Measurements from ENCODE around the gene NGEF.

Gene NGEF

DNA sequence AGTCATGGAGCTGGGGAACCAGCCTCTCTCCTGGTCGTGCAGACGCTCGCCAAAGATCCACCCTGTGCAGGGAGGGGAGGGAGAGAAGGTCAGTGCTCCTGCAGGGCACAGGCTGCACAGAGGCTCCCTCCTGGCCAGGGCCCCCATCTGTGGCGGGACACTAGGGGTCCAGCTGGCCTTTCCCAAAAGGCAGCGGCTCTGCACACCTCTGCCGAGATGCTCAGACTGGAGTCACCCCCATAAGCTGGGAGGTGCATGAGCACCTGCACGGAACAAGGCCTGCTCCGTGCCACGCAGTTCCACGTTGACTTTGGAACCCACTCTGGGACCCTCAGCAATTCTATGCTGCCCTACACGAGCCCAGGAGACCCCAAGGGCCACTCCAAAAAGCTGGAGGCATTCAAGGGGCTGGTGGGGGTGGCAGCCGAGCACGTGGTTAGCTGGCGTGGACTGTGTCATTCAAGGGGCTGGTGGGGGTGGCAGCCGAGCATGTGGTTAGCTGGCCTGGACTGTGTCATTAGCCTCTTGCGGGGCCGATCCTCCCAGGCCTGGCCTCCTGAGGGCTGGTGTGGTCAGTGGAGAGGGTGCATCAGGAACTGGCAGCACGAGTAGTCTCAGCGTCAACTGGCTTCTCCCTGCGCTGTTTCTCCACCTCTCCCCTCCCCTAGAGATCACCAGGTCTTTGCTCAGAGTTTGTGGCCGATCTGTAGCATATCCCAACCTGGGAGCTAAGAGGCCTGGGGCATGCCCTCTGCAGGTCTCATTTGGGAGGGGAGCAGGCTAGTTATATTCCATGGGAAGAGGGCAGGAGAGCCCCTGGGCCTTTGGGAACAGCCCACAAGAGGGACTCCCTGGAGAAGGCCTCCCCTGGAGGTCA, 133.2 kb downstream of the NGEF start:
- TF ChIP-seq POLR2A (IDR thresholded peaks at IDR 0.05; ENCODE audit: low read depth, low read length), result no peak
- DNase-seq (ENCODE audit: insufficient read length, low spot score) (no peak), FAIRE-seq (no peak)

DNA sequence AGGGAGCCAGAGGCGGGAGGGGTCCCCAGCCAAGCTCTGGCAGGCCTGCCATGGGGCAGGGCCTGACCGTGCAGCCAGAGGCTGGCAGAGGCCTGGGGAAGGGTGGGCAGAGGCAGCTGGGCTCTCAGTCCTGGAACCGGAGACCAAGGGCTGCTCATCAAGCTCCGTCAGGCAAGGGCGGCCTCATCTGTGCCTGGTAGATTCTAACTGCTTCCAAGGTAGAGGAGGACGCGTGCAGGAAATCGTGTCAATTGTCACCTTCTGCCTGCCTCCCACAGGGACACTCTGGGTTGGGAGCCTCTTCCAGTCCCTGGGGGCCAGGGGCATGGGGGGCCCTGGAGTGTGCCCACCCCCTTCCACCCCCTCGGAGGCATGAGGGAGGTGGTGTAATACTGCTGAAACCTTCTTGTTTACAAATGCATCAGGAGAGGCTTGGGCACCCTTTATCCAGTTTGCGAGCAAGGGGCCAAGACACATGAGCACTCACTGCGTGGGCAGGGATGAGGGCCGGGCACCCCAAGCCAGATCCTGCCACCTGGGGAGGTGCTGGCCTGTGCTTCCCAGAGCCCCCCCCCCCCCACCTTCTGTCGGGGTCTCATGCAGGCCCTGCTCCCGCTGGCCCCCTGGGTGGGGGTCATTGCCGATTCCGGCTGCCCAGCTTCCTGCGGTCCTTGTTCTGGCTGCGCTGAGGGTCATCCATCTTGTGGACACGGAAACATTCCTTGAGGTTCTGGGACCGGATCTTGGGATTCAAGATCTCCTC, 134.0 kb downstream of the NGEF start:
- FAIRE-seq, result no peak
- no peak for TF ChIP-seq POLR2A (IDR thresholded peaks at IDR 0.05; ENCODE audit: low read depth, low read length)
- DNase-seq (ENCODE audit: insufficient read length, low spot score), result no peak

DNA sequence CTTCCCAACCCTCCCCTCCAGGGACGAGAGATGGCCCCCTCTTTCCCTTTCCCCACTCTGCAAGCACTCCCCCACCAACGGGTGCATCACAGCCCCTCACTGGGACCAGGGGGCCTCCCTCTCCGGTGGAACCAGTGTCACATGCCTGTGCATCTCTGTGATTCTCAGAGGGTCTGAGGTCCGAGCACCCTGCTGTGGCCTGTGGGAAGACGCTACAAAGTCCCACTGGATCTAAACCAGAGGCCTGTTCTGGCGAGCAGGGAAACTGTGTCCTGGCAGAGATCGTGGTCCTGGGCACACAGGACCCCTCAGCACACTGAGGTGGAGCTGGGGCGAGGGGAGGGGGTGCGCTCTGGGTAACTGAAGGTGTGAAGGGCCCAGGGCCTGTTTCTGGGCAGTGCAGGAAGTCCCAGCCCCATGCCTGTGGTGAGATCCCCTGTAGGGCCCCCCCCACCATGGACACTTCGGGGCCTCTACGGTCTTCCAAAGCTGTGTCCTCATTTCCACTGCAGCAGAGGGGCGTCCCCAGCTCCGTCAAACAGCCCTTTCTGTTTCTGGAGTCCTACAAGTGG, 135.0 kb downstream of the NGEF start:
- FAIRE-seq (no peak), DNase-seq (ENCODE audit: insufficient read length, low spot score) (no peak)
- no peak for TF ChIP-seq POLR2A (IDR thresholded peaks at IDR 0.05; ENCODE audit: low read depth, low read length)

DNA sequence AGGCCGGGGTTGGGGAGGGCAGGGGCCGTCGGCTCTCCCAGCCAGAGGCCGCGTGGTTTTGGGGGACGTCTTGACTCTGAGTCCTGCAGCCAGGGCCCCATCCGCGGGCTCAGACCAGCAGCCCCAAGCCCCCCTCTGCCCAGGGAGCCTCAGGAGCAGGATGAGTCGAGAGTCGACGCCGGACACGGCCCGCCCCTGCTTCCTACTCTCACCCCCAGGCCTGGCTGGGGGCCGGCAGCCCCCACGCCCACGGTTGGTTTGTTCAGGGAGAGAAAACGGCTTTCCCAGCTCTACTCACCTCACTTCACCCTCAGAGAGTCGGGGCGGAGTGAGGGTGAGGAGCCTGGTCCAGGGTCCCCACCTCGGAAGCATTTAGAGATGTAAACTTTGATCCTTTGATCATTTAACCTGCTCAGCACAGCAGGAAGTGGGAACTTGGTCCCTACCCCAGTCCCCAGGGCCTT, 136.0 kb downstream of the NGEF start:
- no peak for TF ChIP-seq POLR2A (IDR thresholded peaks at IDR 0.05; ENCODE audit: low read depth, low read length)
- DNase-seq (ENCODE audit: insufficient read length, low spot score), result no peak
- no peak for FAIRE-seq

DNA sequence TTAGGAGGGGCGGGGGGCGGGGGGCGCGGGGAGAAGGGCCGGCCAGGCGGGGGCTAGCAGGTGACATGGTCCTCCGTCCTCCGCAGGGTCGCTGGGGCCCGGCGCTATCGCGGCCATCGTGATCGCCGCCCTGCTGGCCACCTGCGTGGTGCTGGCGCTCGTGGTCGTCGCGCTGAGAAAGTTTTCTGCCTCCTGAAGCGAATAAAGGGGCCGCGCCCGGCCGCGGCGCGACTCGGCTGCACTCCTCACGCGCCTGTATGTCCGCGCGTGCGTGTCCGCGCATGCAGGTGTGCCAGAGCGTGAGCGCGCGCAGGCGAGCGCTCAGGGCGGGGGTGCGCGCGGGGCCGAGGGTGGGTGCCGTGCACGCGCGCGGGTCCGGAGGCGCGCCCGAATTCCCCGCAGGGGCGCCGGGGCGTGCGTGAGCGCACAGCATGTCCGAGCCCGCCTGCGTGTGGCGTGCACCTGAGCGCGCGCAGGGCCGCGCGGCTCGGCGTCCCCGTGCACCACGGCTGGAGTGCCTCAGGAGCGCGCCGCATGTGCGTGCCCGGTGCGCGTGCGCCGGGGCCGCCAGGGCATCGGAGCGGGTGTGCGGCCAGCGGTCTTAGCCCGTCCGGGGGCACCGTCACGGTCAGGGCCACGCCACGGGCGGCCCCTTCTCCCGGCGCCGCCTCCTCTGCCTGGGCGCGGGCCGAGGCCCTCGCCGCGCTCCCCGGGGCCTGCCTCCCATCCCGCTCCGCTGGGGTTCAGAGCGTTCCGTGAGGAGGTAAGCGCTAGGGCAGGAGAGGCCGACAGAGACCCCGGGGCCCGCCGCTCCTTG, 136.7 kb downstream of the NGEF start:
- no peak for TF ChIP-seq POLR2A (IDR thresholded peaks at IDR 0.05; ENCODE audit: low read depth, low read length)
- DNase-seq (ENCODE audit: insufficient read length, low spot score) (no peak), FAIRE-seq (no peak)

DNA sequence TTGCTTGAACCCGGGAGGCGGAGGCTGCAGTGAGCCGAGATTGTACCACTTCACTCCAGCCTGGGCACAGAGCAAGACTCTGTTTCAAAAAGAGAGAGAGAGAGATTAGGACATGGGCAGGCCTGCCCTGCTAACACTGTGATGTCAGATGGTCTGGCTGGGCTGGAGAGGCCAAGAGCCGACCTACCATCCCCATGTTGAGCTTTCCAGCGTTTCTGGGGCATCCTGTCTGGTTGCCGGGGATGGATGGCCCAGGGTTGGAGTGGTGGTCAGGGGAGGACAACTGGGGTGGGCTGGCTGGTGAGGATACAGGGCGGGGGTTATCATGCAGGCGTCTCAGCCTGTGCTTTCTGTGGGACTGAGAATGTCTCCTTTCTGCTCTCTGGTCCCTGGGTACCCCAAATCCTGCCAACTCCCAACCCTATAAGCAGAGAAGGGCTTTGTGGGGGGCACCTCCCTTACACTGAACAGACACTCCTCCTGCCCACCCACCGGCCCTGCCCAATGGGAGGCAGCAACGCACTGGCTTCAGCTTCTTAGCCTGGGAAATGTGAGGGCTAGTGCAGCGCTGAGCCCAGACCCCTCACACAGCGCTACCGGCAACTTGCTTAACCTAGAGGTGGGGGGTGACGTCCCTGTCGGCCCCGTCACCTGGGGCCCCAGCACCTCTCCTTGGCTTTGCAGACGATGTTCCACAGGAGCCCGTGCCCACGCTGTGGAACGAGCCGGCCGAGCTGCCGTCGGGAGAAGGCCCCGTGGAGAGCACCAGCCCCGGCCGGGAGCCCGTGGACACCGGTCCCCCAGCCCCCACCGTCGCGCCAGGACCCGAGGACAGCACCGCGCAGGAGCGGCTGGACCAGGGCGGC, 137.6 kb downstream of the NGEF start:
- FAIRE-seq (no peak), DNase-seq (ENCODE audit: insufficient read length, low spot score) (no peak)
- TF ChIP-seq POLR2A (IDR thresholded peaks at IDR 0.05; ENCODE audit: low read depth, low read length), result no peak

DNA sequence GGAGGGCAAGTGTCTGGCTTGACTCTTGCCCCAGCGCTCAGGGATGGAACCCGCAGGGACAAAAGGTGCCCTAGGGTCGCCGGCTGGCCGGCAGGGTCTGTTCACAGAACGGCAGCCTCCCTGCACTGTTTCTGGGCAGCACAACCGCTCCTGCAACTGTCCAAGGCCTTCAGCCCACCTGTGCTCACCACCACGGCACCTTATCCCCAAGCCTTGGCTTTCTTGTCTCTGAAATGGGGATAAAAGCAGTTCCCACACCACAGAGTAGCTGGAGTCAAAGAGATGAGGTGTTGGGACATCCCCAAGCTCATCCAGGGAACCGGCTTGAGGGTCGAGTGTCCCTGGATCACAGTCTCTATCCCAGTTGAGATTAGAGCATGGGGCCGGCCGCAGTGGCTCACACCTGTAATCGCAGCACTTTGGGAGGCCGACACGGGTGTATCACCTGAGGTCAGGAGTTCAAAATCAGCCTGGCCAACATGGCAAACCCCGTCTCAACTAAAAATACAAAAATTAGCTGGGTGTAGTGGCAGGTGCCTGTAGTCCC, 138.3 kb downstream of the NGEF start:
- no peak for FAIRE-seq
- TF ChIP-seq POLR2A (IDR thresholded peaks at IDR 0.05; ENCODE audit: low read depth, low read length), result no peak
- DNase-seq (ENCODE audit: insufficient read length, low spot score), result no peak

DNA sequence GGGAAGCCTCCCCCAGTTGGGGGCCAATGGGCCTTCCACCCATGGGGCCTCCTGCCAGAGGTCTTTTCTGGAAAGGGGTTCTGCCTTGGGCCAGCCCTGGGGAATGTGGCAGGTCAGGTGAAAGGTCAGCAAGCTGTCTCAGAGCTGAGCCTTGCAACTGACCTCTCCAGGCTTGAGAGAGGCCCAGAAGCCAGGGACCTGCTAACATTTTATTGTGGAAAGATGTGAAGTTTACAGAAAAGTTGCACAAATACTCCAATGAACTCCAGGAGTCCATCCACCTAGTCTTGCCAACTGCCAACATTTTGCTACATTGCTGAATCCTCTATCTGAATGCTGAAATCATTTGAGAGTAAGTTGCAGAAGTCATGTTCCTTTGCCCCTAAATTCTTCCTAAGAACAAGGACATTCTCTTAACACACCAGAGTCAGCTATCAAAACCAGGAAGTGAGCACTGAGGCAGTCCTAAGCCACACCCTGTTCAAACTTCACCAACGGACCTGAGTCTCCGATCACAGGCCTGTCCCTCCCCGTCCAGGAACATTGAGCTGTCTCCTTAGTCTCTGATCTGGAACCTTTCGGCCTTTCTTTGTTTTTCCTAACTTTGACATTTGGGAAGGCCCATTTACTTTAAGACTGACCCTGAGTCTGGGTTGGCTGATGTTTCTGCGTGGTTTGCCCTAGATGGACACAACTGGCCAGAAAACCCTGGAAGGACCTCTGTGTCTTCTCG, 139.0 kb downstream of the NGEF start:
- FAIRE-seq (no peak), DNase-seq (ENCODE audit: insufficient read length, low spot score) (no peak)
- no peak for TF ChIP-seq POLR2A (IDR thresholded peaks at IDR 0.05; ENCODE audit: low read depth, low read length)

DNA sequence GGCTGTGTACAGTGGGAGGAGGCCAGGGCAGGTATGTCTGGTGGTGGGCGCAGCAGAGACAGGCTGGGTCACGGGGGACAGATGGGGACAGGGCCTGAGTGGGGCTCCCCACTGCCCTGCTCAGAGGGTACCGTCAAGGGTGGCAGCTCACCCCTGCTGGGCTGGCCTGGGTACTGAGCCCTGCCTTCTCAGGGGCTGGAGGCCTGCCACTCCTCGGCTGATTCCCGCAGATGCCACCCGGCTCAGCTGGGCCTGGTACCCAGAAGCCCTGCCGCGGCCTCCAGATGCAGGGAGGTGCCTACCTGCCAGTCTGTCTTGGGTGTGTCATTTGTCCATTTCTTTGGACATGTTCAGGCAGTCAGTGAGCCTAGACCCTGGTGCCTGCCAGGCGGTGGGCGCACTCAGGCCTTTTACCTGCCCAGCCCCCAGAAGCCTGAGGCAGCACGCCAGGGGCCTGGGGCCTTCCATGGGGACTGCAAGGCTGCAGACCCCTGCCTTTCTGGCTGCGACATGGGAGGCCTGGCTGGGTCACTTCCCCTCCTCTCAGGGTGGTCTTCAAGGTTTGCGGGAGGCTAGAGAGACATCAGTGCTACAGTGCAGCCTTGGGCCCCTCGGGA, 139.7 kb downstream of the NGEF start:
- FAIRE-seq, result no peak
- no peak for TF ChIP-seq POLR2A (IDR thresholded peaks at IDR 0.05; ENCODE audit: low read depth, low read length)
- DNase-seq (ENCODE audit: insufficient read length, low spot score), result no peak

DNA sequence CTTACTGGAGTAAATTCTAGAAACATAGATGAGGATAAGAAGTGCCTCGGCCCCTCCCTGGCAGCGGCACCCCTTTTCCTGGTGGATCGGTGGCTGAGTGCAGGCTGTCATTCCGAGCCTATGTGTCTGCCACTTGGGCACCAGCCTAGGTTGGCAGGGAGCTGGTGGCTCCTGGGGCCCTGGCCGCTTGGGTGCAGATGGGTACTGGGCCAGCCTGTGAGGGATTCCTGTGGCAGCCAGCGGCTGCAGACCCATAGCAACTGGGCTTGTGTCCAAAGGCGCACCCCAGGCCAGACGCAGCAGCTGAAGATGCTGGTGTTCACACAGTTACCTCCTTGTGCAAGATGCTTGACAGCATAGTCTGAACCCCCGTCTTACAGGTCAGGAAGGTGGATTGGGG, 140.2 kb downstream of the NGEF start:
- TF ChIP-seq POLR2A (IDR thresholded peaks at IDR 0.05; ENCODE audit: low read depth, low read length), result no peak
- no peak for FAIRE-seq
- no peak for DNase-seq (ENCODE audit: insufficient read length, low spot score)
